NCI-H524 treated with DMSO at 0.1 percent for 48 hours (cell line): ENCODE measurements around the gene CACNA1H.

Source experiments
- DNase-seq: peaks from one replicate; lab custom pipeline; 2025; lab: John Stamatoyannopoulos, UW

The CACNA1H gene

DNA sequence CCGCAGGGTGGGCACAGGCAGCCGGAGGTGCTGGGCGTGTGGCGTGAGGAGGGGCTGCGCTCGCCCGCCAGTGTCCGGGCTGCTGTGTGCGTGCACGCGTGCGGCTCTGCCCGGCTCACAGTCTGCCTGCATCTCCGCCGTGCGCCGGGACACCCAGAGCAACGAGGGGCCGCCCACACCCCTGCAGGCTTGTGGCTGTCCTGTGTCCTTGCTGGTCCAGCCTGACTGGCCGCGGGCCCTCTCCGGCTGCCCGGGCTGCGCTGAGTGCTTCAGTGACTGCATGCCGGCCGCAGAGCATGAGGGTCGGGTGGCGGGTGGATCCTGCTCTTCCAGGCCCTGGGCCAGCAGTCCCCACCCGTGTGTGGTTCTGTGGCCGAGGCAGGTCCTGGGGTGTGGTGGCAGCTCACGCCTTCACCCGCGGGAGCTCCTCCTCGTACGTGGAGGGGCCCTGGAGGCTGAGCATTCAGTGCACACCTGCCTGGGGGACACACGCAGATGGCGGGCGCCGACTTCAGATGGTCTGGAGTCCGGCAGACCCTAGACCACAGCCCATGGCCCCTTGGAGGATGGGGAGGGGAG is 59.8 kb downstream of the CACNA1H start:
- no peak for DNase-seq

DNA sequence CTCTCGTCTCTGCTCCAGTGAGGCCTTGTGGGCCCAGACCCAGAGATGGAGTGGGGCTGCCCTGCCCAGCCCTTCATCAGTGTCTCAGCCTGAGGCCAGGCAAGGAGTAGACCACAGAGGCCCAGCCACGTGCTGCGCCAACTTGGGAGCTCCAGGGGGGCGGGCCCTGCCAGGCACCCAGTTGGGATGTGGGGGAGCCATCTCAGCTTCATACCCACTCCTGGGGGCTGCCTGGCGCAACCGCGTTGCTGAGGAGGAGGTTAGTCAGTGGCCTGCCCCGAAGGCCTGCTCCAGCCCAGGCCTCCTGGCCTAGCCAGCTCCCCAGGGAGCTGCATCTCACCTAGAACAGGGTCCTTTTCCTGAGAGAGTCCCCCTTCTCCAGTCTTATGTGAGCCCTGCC is 60.3 kb downstream of the CACNA1H start:
- DNase-seq = no peak

DNA sequence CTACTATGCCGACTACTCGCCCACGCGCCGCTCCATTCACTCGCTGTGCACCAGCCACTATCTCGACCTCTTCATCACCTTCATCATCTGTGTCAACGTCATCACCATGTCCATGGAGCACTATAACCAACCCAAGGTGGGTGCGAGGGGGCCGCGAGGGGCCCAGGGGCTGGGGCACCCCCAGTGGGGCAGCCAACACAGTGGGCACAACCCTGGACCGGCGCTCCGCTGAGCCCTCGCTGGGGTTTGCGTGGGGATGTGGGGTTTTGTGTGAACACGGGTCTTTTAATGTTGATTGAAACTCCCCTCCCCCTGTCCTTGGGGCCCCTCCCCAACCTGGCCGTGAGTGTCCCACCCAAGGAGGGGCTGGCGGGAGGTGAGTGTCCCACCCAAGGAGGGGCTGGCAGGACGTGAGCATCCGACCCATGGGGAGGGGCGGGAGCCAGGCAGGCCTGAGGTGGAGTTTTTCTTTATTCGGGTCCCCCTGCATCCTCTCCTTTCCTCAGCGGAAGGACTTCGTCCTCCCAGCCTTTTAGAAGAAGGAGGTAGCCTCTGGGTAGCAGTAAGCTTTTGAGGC is 61.0 kb downstream of the CACNA1H start:
- DNase-seq = no peak

DNA sequence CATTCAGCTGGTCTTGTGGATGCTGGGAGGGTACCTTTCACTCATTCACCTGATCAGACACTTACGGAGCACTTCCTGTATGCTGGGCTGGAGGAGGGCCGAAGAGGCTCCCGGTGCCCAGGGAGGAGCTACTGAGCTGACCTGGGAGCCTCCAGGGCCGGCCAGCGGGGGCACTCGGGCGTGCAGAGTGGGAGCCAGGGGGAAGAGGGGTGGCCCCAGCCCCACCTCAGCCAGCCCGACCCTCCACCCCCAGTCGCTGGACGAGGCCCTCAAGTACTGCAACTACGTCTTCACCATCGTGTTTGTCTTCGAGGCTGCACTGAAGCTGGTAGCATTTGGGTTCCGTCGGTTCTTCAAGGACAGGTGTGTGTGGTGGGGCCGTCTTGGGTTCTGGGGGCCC is 61.8 kb downstream of the CACNA1H start:
- no peak for DNase-seq

DNA sequence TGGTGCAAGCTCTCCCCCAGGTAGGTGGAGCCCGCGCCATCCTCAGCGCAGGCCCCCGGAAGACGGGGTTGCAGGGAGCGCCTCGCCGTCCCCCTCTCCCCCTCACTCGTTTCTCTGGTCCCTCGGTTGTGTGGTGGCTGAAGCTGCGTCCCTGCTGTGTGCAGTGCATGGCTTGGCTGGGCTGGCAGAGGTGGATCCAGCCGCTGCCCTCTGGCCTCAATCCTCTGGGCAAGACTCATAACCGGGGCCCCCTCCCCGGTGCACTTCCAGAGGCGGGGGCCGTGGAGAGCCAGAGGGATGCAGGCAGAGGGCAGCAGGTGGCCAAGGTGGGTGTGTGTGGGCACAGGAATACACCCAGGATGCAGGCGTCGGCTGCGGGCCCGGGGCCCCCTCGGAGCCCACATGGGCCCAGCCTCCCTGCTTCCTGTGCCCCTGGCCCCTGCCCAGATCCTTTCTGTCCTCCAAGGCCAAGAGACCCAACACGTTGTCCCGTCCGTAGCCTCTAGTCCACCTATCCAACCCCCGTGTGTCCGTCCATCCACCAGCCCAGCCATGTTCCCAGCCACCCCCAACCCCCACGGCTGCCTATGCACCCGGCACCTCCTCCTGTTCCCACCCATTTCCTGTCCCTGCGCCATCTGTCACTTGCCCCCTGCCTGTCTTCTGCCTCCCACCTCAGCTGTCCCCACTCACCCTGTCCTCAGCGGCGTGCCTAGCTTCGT is 62.8 kb downstream of the CACNA1H start:
- DNase-seq = no peak

DNA sequence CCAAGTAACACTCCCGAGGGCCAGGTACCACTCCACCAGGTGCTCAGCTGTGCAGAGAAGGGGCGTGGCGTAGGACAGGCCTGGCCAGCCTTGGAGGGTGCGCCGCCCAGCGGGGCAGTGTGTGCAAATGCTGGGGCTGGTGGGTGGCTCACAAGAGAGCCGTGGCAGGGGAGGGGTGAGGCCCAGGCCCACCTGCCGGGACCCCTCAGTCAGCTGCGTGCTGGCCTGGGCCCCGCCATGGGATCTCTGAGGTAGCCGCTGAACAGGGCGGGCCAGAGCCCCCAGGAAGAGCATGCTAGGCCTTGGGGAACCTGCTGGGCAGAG is 63.4 kb downstream of the CACNA1H start:
- no peak for DNase-seq

DNA sequence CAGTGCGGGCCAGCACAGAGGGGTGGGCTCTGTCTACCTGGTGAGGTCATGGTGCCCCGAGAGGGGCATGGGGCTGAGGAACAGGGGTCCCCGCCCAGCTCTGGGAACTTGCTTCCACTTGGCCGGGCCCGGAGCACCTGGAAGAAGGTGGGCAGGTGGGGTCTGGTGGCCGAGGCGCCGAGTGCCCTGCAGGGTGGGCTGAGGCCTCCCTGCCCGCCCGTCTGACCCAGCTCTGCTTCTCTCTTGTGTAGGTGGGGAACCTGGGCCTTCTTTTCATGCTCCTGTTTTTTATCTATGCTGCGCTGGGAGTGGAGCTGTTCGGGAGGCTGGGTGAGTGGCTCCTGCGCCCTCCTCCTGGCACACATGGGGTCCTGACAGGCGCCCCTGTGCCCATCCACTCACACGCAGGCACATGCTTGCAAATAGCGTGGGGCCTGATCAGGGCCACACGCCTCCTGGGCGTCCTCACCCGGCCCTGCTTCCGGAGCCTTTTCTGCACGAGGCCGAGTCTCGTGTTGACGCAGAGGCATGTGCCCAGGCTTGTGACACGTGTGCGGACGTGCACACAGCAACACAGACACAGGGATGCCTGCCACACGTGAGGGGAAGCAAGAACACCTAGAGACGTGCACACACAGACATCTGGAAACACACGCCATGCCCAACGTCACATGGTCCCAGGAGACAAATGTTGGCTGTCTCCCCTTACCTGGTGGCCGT is 63.9 kb downstream of the CACNA1H start:
- DNase-seq = no peak

DNA sequence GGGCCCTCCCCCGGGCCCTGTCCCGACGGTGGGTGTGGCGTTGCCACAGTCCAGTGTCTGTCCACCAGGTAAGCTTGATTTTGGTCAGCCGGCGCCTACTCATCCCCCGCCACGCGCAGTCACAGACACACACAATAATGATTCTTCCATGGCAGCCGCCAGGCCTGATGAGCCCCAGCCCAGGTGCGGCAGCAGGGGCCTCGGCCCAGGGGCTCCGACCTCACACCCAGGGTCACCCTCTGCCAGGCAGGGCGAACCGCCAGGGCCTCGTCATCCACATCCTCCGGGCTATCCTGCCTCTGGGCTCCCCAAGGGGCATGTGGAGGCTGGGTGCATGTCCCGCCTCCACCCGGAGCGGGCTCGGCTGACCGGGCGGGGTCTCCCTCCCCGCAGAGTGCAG is 64.6 kb downstream of the CACNA1H start:
- no peak for DNase-seq

DNA sequence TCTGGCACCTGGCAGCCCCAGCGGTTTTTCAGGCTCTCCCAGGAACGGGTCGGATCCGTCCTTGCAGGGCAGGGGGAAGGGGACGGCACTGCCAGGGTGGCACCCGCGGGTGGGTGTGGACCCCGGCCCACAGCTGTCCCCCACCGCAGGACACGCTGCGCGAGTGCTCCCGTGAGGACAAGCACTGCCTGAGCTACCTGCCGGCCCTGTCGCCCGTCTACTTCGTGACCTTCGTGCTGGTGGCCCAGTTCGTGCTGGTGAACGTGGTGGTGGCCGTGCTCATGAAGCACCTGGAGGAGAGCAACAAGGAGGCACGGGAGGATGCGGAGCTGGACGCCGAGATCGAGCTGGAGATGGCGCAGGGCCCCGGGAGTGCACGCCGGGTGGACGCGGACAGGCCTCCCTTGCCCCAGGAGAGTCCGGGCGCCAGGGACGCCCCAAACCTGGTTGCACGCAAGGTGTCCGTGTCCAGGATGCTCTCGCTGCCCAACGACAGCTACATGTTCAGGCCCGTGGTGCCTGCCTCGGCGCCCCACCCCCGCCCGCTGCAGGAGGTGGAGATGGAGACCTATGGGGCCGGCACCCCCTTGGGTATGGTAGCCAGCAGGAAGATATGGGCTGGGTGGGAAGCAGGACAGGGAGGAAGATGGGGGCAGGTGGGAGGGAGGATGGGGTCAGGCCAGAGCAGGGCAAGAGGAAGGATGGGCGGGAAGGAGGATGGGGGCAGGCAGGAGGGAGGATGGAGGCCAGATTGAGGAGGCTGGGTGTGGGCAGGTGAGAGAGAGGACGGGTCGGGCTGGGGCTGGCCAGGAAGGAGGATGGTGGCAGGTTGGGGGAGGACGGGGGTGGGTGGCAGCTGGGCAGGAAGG is 65.4 kb downstream of the CACNA1H start:
- DNase-seq = no peak

DNA sequence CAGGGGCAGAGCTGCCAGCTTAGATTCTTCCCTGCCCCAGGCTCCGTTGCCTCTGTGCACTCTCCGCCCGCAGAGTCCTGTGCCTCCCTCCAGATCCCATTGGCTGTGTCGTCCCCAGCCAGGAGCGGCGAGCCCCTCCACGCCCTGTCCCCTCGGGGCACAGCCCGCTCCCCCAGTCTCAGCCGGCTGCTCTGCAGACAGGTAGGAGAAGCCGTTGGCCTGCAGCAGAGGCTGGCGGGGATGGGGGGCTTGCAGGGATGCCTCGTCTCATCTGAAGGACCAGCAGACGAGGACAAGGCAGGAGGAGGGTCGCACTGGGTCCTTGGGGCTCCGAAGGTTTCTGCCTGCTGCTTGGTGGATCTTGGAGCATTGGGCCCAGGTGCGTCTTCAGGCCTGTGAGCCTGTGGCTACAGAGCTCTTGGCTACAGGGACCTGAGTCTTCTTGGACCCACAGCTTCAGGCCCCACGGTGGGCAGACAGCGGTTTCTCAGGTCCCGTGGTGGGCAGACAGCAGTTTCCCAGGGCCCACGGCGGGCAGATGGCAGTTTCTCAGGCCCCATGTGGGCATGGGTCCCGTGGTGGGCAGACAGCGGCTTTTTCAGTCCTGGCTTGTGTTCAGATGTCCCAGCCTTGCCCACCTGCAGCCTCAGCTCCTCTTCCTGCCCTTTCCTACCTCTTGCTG is 66.2 kb downstream of the CACNA1H start:
- no peak for DNase-seq

DNA sequence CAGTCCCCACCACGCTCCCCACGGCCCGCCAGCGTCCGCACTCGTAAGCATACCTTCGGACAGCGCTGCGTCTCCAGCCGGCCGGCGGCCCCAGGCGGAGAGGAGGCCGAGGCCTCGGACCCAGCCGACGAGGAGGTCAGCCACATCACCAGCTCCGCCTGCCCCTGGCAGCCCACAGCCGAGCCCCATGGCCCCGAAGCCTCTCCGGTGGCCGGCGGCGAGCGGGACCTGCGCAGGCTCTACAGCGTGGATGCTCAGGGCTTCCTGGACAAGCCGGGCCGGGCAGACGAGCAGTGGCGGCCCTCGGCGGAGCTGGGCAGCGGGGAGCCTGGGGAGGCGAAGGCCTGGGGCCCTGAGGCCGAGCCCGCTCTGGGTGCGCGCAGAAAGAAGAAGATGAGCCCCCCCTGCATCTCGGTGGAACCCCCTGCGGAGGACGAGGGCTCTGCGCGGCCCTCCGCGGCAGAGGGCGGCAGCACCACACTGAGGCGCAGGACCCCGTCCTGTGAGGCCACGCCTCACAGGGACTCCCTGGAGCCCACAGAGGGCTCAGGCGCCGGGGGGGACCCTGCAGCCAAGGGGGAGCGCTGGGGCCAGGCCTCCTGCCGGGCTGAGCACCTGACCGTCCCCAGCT is 67.3 kb downstream of the CACNA1H start:
- no peak for DNase-seq

DNA sequence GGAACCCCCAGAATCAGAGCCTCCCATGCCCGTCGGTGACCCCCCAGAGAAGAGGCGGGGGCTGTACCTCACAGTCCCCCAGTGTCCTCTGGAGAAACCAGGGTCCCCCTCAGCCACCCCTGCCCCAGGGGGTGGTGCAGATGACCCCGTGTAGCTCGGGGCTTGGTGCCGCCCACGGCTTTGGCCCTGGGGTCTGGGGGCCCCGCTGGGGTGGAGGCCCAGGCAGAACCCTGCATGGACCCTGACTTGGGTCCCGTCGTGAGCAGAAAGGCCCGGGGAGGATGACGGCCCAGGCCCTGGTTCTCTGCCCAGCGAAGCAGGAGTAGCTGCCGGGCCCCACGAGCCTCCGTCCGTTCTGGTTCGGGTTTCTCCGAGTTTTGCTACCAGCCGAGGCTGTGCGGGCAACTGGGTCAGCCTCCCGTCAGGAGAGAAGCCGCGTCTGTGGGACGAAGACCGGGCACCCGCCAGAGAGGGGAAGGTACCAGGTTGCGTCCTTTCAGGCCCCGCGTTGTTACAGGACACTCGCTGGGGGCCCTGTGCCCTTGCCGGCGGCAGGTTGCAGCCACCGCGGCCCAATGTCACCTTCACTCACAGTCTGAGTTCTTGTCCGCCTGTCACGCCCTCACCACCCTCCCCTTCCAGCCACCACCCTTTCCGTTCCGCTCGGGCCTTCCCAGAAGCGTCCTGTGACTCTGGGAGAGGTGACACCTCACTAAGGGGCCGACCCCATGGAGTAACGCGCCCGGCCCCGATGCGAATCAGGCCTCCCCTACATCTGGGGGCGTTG is 68.1 kb downstream of the CACNA1H start:
- no peak for DNase-seq

DNA sequence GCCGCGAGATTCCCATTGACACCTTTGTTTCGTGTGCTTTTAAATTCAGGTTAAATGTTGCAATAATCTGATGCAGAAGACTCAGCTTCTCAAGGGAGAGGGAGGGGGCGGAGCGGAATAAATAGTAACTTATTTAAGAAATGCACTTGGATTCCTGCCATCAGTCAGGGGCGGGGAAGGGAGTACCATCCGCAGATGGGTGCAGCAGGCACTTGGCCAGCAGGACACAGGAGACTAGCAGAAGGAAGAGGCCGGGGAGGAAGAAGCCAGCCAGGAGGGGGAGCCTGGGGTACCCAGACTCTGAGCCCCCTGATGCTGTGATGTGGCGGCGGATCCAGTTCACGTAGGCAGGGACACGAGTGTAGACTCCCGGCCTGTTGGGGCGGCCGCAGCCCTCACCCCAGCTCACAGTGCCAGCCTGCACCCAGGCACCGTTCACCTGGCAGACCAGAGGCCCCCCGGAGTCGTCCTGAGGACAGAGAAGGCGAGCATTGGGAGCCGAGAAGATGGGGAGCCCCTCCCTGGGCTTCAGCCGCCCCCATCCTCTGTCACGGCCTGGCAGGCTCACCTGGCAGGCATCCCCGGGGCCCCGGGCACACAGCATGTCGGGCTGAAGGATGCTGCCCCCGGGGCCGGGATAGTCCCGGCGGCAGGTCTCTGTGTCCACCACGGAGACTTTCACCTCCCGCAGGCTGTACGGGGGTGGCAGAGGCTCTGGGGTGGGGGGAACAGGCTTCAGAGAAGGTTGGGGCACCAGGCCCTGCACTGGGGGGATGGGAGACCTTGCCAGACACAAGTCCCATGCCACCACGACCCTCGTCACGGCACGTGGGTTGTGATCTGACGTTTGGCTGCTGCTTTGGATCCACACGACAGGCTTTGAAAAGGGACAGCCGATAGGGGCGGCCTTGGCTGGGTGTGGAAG is 69.0 kb downstream of the CACNA1H start:
- DNase-seq = no peak

DNA sequence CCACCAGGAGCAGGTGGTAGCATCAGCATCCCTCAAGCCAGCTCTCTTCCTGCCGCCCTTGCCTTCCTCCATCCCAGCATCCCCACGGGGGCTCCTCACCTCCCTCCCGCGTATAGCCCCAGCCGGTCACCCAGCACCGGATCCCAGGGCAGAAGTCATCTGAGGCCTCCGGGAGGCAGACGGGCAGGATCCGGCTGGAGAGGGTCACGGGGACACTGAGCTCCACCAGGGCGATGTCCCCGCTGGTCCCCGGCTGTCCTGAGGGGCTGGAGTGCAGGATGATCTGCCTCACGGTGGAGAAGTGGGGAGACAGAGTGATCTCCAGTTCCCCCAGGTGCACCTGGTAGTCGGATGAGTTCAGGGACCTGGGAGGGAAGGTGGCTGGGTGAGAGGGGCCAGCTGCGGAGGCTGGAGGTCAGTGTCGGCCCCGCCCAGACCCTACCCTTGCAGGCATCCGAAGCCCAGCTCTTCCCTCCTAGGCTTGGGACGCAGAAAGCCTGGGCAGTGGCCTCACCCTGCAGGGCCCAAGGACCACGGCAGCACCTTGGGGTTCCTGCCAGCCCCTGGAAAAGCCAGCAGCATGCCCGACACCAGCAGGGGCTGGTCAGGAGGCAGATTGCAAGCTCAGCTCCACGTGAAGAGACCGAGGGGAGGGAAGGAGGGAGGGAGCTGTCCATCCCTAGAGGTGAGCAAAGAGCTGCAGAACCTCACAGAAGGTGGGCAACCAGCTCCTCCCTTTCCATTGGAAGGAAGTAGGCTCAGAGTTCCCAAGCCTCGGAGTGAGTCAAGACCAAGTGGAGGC is 69.8 kb downstream of the CACNA1H start:
- DNase-seq = no peak

DNA sequence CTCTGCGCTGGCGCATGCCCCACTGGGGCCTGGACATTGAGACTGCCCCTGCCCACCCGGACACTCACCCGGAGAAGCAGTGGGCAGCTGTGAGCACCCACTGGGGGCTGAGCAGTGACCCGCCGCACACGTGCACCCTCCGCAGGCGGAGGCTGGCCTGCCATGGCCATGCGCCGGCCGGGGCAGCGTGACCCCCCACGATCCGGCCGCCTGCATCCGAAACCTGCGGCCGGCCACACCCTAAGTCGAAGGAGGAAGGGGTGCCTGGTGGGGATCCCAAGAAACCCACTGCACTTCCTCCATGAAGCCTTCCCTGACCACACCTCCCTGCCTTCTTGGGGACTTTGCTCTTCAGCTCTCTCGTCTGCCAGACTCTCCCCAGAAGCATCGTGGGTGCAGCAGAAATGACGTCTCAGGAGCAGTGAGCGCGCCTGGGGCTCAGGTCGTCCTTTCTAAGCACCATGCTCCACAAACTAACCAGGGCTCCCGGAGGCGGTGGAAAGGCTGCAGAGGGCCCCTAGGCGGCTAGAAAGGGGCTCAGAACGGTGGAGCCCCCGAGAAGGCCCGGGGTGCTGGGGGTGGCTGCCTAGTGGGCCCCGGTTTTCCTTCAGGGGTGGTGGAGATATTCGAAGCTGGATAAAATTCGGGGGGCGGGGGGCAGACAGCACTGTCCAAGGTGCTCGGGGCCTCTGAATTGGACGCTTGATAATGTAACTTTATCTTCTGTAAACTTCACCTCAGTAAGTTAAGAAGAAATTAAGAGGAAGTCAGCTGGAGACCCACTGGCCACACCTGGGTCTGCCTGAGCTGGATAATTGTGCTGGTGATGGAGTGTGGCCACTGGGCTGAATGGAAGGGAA is 70.7 kb downstream of the CACNA1H start:
- no peak for DNase-seq

DNA sequence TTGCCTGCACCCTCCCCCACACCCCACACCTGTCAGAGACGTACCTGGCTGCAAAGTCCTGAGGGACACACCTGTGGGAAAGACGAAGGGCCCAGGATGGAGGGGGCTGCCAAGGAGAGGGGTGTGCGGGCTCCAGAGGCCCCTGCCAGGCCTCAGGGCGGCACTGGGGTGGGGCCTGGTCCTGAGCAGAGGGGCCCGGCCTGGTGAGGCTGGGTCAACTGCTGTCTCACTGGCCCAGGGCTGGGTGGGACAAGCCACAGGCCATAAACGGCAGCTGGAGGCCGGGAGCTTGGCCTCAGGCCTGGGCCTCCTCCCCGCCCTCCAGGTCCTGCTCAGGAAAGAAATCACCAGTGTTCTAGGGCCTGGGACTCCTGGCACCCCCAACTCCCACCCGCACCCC is 71.7 kb downstream of the CACNA1H start:
- no peak for DNase-seq

DNA sequence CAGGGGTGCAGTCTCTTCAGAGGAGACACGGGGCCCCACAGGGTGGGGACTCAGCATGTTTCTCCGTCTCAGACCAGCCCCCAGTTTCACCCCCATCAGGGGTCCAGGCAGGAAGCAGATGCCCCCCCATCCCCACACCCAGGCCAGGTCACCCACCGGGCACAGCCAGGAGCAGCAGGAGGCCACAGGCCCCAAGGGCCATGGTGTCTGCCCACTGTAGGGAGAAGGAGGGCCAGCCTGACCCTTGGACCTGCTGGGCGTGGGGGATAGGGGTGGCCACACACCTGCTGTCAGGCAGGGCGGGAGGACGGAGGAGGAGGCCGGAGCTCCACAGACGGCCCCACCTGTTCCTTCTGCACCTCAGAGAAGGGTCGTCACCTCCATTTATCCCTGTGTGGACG is 72.1 kb downstream of the CACNA1H start, which contains the start of gene TPSG1:
Gene TPSG1 (minus strand): TSS at position 218 of the 401 bp plus-strand sequence. CDS start 16 bp downstream, at position 202.
- DNase-seq = no peak
